SK-N-MC (cell line): ENCODE measurements around the gene ZDHHC13.

Source experiments
- EZH2 ChIP-seq: fragments of 200-600 bp; sonication (generic); IDR thresholded peaks from one replicate; pipeline ENCODE4 v1.6.1; 2017; ENCODE audit warnings: antibody characterized with exemption
- POLR2AphosphoS5 ChIP-seq: IDR thresholded peaks from 2 replicates; pipeline ENCODE4 v1.6.1; 2012; ENCODE audit warnings: mild to moderate bottlenecking, low read depth, low read length, borderline replicate concordance

GRCh38 chr11:19100885-19101284 is 16.1 kb upstream of the ZDHHC13 start:
- no peak for TF ChIP-seq EZH2
- TF ChIP-seq POLR2AphosphoS5: no peak
